ENCODE results near the gene PTPRT.

PTPRT gene

DNA sequence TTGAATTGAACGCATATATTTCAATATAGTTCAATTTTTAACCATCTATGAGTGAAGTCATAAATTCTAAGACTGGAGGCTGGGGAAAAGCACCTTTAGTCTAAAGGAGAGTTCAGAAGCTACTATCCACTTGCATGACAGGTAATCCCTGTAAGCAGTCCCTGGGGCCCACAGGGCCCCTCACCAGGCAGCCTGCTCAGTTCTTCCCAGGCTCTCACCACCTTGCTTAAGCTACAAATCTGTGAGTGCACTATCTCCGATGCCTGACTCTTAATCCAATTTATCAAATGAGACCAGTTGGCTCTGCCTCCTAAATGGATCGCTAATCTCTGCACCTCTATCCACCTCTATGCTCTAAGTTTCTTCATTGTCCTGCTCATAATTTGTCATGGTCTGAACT lies 413.8 kb downstream of the PTPRT start:
- DNase-seq: no peak

DNA sequence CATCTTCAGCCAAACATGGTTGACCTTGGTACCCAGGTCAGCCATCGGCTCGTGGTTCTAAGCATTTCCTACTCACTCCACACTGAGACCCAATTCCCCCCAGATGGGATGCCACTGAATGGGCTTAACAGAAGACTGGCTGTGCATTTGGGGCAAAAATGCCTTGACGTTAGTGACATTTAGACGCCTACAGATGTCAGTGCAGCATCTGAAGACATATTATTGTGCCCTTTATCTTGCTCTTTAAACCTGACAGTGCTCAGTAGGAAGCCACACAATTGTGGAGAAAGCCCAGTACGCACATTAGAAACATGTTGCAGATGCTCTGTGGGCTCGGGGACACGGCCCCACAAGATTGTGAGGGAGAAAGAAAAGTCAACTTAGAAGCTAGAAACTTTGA lies 414.7 kb downstream of the PTPRT start:
- DNase-seq: no peak

GRCh38 chr20:42763015-42763414 lies 426.7 kb downstream of the PTPRT start:
- no peak for DNase-seq

DNA sequence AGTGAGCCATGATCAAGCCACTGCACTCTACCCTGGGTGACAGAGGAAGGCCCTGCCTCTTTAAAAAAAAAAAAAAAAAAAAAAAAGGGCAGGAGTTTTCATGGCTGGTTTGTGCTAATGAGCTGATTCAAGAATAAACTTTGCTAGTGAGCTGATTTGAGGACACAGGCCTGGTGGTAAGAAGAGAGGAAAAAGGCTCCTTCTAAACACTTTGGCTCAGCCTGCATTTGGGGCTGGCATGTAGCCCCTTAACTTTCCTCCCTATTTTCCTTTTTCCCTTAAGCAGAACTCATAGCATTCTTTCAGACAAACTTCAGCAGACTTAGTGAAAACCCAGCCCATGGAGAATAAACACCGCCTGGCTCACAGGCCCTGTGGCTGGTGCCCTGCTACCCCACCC lies 432.7 kb downstream of the PTPRT start:
- DNase-seq: no peak

DNA sequence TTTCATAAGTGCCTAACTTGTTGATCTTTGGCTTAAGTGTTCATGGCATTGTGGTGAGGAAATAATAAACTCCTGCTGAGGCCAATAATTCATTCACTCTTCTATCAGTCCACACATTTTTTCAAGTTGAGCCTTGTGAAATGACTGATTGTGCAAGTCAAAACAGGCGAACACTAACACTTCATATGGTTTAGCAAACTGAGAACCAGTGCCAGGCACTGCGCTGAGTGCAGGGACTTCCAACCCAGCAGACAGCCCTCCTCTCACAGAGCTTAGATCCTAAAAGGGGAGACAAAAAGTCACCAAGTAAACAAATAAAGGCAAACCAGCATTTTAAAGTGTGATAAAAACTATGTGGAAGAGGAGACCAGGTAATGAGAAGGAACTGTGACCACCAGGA lies 435.0 kb downstream of the PTPRT start:
- no peak for DNase-seq

DNA sequence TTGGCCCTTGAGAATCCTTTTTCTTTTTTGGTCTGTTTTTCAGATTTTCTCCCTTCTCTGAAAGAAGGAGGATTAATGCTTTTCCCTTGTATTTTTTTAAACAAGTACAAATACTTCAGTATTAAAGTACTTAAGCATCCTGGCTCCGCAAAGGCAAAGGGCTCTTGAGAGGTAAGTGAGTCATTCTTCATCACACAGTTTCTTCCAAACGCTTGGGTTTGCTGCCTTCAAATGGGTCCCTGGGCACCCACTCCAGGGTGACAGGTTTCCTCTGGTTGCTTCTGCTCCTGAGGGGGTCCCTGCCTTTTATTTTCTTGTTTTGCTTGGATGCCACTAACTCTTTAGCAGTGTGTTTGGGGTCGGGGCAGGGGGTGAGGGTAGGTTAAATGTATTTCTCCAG lies 437.1 kb downstream of the PTPRT start:
- no peak for DNase-seq

- no peak for DNase-seq
Measured at GRCh38 chr20:42749556-42749955, 440.1 kb downstream of the PTPRT start.

DNA sequence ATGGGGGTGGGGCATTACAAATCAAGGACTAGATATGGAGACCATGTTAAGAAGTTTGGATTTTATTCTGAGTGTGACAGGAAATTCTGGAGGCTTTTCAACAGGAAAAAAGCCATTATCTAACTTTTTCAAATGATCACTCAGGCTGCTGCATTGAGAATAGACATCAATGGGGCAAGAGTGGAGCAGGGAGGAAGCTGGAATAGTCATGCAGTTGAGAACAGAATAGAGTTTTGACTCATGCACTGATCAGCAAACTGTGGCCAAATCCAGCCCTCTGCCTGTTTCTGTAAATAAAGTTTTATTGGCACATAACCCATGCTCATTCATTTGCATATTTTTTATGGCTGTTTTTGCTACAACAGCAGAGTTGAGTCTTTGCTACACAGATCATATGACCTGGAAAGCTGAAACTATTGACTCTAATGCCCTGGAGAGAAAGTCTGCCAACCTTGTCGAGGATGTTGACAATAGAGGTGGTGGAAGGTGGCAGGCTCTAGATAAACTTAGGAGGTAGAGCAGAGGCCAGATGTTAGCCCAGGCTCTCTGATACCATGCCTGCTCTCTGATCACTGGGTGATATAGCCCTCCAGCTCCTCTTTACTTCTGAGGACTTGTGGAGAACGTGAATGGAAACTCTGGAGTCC lies 441.8 kb downstream of the PTPRT start:
- no peak for DNase-seq

- no peak for DNase-seq
Measured at GRCh38 chr20:42744756-42745465, 444.8 kb downstream of the PTPRT start.

DNA sequence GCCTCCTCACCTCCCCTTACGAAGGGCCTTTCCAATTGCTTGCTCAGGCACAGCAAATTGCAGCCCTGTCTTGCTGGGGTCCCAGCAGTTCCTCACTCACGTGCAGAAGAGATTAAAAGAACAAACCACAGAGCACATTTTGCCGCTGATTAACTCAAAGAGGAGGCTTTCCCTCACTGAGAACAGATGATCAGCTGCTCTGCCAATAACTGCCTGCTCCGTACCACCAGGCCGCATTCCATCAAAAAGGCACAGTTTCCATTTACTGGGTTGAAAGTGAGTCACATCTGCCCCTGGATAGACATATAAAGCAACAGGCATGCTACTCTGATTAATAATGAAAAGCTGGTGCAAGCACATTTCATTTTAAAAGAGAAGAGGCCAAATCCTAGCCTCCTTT lies 446.8 kb downstream of the PTPRT start:
- DNase-seq: no peak

DNA sequence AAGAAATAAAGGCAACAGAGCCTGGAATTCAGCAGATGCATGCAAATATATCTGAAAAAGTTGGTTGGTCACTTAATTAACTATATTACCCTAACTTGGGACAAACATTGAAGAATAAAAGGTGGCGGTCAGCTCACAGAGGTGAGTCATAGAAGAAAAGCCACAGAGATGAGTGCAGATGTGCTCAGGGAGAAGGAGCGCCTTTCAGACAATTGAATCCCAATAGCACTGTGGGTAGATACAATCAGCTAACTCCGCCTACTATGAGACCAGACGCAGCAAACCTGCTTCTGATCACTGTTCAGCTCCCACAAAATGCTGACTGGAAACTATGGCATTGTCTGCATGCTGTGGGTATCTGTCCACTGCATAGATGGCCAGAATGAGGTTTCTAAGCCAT lies 447.8 kb downstream of the PTPRT start:
- no peak for DNase-seq

DNA sequence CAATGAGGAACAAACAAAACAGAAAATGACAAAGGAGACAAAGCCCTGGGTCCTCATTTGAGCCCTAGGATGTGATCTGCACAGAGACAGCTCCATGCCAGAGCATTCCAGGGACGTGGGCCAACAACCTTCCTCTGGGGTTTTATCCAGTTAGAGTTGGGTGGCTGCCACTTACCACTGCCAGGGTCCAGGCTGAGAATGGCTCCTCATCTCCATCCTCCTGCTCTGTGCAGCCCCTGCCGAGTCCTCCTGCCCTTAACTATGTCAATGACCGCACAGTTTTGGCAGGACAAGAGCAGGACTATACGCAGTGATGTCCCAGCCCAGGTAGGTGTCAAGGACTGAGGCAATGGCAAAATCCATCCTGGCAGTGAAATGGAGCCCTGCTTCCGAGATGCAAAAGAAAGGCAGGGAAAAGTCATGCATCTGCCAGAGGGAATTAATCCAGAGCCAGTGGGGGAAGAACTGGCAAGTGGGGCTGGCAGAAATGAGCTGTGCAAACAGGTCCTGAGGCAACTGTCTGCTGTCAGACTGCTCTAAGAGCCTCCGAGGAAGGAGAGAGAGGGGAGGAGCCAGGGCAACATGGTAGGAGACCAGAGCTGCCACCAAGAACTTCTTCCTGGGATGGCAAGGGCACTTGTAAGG lies 449.4 kb downstream of the PTPRT start:
- DNase-seq: no peak

GRCh38 chr20:42739683-42740082 lies 450.0 kb downstream of the PTPRT start:
- DNase-seq: no peak

- DNase-seq: no peak
Measured at GRCh38 chr20:42735539-42735938, 454.2 kb downstream of the PTPRT start.

DNA sequence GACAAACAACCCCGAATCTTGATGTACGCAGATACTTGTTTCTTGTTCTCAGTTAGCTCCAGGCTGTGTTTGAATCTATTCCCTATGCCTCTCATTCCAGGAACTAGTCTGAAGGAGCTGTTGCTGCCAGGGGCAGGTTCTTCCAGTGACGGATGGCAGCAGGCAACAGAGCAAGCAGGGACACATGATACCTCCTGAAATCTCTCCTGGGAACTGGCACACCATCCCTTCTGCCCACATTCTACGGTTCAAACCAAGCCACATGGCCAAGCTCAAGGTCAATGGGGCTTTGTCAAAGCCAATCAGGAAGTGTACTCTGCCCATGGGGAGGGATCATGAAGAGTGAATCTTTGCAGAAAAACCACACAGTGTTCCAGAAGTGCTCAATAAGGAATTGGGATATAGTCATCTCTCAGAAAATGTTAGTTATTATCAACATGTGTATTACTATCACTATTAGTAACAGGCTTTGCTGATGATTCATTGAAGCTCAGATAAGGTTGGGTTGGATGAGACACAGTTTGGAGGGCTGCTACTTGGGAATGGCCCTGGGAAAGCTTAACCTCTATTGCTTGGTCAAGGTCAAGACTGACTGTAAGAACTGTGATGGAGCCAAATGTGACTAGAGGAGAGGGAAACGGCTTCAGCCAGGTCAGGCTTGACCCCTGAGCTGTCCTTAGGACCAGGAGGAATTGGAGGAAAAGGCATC lies 454.9 kb downstream of the PTPRT start:
- no peak for DNase-seq

DNA sequence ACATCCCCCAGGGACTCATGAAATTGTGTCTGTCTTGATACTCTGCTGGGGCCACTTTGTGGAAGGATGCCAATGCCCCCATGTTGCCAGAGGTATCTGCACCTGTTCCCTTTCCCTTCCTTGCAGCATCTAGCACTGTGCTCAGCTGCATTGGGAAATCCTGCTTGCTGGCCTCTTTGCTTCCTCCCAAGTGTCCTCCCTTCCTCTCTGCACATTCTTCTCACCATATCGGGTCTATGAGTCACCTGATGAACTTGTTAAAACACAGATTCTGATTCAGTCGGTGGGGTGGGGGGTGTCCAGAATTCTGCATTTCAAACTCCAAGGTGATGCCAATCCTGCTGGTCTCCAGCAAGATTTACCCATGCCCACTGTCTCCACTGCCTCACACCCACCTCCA lies 467.8 kb downstream of the PTPRT start:
- no peak for DNase-seq

DNA sequence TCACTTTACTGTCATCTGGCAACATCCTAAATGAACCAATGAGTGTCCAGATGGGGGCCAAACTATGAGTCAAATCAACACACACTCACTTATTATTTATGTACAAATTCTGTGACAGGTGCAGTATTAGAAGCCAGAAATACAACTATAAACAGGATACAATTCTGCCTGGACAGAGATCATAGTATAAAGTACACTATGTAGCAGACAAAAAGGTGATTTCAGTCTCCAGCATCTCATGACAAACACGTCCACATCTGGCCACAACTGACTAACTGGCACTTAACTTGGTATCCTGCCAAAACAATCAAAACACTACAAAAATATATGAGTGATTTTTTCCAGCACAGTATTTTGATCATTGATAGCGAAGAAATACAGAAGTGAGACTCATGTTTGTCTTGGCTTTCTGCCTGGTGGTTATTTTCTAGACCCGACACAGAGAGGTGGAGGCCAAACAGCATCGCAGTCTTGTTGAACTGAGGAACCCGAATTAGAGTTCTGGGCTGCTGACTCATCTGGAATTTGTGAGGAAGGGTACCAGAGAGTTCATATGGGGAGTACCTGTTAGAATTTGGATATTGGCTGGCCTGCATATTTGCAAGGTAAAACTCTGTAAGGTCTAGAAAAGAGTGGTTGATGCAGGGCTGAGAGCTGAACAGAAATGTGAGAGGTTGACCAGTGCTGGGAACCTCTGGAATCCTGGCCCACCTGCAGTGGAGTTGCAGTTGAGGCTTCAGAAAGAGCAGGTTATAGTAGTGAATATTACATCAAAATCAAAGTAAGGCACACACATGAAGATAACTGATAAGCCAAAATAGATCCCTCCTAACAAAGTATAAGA lies 475.2 kb downstream of the PTPRT start:
- DNase-seq: no peak

DNA sequence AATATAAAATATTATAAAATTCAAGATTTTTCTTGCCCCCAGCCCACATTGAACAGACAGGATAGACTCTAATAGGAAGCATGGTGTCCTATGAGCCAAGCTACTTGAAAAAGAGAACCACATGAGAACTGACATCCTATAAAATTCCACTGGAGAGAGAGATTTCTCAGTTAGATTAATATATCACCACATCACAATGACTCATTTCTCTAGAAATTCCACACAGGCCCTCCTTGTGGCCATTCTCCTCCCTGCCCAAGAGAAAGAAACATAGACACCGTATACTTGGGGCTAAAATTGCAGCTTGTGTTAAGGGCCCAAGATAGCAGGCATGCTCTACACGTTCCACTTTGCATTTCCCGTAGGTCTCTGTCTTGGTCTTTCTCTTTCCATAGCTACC lies 481.4 kb downstream of the PTPRT start:
- DNase-seq: no peak

DNA sequence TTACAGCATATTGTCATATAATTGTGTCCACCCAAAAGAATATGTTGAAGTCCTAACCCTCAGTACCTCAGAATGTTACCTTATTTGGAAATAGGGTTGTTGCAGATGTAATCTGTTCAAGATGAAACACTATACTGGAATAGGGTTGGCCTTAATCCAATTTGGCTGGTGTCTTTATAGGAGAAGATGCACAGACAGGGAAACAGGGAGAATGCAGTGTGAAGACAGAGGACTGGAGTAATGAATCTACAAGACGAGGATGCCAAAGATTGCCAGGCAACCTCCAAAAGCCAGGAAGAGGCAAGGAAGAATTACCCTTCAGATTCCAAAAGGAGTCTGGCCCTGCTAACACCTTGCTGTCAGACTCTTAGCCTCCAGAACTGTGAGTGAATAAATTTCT lies 482.9 kb downstream of the PTPRT start:
- DNase-seq: no peak

DNA sequence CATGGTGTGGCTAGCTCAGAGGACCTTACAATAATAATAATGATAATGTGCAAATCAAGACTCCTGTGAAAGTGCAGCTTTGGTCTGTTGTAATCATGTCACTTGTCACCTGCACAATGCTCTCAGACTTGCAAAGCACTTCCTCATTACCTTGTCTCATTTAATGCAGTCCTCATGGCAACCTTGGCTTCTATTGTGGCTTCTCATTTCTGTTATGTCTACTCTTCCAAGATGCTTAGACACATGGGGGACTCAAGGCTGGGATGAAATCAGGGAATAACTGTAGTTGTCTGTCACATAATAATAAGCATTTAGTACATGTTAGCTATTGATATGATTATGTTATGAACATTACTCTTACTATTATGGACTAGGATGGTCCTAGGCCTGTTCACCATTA lies 484.2 kb downstream of the PTPRT start:
- no peak for DNase-seq

DNA sequence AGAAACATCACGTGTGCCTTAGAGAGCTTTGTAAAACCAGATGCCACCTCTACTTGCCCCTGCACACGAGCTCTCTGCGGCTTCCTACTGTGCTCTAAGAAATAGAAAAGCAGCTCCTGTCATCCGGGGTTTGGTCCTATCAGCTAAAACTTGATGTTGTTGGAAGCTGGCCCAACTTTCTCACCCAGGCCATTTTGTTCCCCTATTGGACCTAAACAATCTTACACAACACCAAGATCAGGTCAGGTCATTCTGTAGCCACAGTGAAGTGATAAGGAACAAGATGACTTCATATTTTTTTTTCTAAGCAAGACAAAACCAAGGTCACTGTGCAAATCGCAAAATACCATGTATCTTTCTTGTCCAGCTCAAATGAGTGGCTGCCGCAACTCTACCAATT lies 486.0 kb downstream of the PTPRT start:
- DNase-seq: no peak

- no peak for DNase-seq
Measured at GRCh38 chr20:42701948-42702347, 487.8 kb downstream of the PTPRT start.

DNA sequence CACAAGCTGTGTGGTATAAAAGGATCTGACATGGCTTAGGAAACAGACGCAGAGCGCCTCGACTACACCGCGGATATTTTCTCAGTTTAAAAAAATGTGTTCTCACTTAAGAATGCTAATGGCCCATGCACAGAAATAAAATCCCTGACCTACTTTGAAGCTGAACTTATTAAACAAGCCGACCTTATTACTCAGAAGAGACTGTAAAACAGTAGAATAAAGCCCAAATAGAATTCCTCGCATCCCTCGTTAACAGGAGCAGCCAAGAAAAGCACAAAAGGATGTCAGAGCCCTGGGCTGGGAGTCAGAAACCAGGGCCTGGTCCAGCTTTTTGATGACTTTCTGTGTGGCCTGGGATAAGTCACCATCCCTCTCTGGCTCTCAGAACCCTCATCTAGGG lies 489.3 kb downstream of the PTPRT start:
- DNase-seq: no peak
